Measurements from ENCODE around the gene TCF4.

GRCh38 chr18:55296115-55296514 lies 291.9 kb downstream of the TCF4 start:
- TF ChIP-seq, protein P1, sequence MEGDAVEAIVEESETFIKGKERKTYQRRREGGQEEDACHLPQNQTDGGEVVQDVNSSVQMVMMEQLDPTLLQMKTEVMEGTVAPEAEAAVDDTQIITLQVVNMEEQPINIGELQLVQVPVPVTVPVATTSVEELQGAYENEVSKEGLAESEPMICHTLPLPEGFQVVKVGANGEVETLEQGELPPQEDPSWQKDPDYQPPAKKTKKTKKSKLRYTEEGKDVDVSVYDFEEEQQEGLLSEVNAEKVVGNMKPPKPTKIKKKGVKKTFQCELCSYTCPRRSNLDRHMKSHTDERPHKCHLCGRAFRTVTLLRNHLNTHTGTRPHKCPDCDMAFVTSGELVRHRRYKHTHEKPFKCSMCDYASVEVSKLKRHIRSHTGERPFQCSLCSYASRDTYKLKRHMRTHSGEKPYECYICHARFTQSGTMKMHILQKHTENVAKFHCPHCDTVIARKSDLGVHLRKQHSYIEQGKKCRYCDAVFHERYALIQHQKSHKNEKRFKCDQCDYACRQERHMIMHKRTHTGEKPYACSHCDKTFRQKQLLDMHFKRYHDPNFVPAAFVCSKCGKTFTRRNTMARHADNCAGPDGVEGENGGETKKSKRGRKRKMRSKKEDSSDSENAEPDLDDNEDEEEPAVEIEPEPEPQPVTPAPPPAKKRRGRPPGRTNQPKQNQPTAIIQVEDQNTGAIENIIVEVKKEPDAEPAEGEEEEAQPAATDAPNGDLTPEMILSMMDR (IDR thresholded peaks at IDR 0.05), result no peak
- TF ChIP-seq POLR2A (IDR thresholded peaks at IDR 0.05), result no peak
- TF ChIP-seq EP300 (IDR thresholded peaks at IDR 0.05), result no peak
- no peak for TF ChIP-seq POLR2AphosphoS5 (IDR thresholded peaks at IDR 0.05)

All from sigmoid colon (tissue), 4 donors.